Measurements from ENCODE around the gene MYO15A. TPM values are rescaled to one million over a fixed set of nuclear protein-coding genes. Genes with fewer than 3 reads are reported as not detected.

MYO15A gene
- total RNA-seq, 1 experiment from 2014 or later: 2.8 TPM

DNA sequence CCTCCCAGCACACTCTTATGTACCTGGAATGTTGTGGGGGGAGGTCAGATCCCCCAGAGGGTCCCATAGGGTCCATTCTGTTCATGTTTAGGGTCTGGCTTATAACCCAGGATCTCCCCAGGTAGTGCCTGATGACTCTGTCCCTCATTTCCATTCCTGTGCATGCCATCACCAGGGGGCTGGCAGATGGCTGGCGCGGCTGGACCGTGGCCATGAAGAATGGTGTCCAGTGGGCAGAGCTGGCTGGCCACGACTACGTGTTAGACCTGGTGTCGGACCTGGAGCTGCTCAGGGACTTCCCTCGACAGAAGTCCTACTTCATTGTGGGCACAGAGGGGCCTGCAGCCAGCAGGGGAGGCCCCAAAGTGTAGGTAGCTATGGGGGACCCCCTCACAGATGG is 40.0 kb downstream of the MYO15A start:
- ATAC-seq (no peak), DNase-seq (ENCODE audit: low read depth, low spot score) (no peak)
- no TSS peak for BruUV-seq (replicated peaks)
- Histone ChIP-seq H3K9ac (ENCODE audit: low read length) (no peak overlapping the region), H3K4me1 (ENCODE audit: control insufficient read depth in 1 of 2, insufficient read depth in 2 of 2, low read length in 2 of 2) (peaks cover 7 to 13% of the 10 kb centered on the region in 2 experiments; a peak in 3 of 4 replicates), H3K9me3 (ENCODE audit: control insufficient read depth in 1 of 2, insufficient read depth in 1 of 2, low read depth in 1 of 2, low read length in 2 of 2) (no peaks in the 10 kb centered on the region), H3K27ac (ENCODE audit: low read depth, low read length) (no peak overlapping the region), H3K4me3 (replicated peaks in 1 of 2; ENCODE audit: low read depth in 1 of 2, low read length in 2 of 2) (no peak overlapping the region), H3K9me2 (ENCODE audit: insufficient read depth) (no peaks in the 10 kb centered on the region), H3K4me2 (ENCODE audit: low read length) (no peak overlapping the region), H3K79me2 (ENCODE audit: insufficient read depth, low read length) (no peaks in the 10 kb centered on the region), H4K20me1 (ENCODE audit: insufficient read depth) (no peaks in the 10 kb centered on the region), H3K36me3 (ENCODE audit: control insufficient read depth in 1 of 2, insufficient read depth in 2 of 2, low read length in 2 of 2) (no peaks in the 10 kb centered on the region), H2AFZ (ENCODE audit: low read depth, low read length, poor library complexity, severe bottlenecking) (no peak overlapping the region), H3K27me3 (ENCODE audit: insufficient read depth, low read length) (no peaks in the 10 kb centered on the region)
- ChIA-PET CTCF (interaction anchor here (1.6 kb wide), 1 partner anchor 9 kb away, joined by 3 read pairs; no protein-coding TSS in a partner anchor), POLR2A (no interaction called here), RAD21 (ENCODE audit: low non-redundant PET in 1 of 2, low total read pairs in 2 of 2, uncharacterized antibody in 2 of 2, unreplicated experiment in 2 of 2) (no interaction called here)
- intact Hi-C loops (cut with micrococcal nuclease): no loop called here
- TF ChIP-seq JUND (IDR thresholded peaks at IDR 0.05) (no peak), POLR2A (IDR thresholded peaks at IDR 0.05; ENCODE audit: borderline replicate concordance, extremely low read depth, insufficient read depth, insufficient read length) (no peak), SP1 (IDR thresholded peaks at IDR 0.05; ENCODE audit: low read depth) (no peak), ZNF274 (IDR thresholded peaks at IDR 0.05; ENCODE audit: low read depth, low read length) (no peak), YY1 (IDR thresholded peaks at IDR 0.05; ENCODE audit: extremely low read depth, insufficient replicate concordance, low read depth, low read length) (no peak), EGR1 (IDR thresholded peaks at IDR 0.05; ENCODE audit: low read depth) (no peak), CBX3 (IDR thresholded peaks at IDR 0.05; ENCODE audit: low read depth) (no peak), EZH2 (IDR thresholded peaks at IDR 0.05) (no peak), SIN3A (IDR thresholded peaks at IDR 0.05; ENCODE audit: low read depth) (no peak), ELF1 (IDR thresholded peaks at IDR 0.05; ENCODE audit: borderline replicate concordance, low read depth) (no peak), RAD21 (IDR thresholded peaks at IDR 0.05; ENCODE audit: low read depth) (no peak)
- TF ChIP-seq, protein P1, sequence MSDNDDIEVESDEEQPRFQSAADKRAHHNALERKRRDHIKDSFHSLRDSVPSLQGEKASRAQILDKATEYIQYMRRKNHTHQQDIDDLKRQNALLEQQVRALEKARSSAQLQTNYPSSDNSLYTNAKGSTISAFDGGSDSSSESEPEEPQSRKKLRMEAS (IDR thresholded peaks at IDR 0.05): no peak
- TF ChIP-seq, protein P2, sequence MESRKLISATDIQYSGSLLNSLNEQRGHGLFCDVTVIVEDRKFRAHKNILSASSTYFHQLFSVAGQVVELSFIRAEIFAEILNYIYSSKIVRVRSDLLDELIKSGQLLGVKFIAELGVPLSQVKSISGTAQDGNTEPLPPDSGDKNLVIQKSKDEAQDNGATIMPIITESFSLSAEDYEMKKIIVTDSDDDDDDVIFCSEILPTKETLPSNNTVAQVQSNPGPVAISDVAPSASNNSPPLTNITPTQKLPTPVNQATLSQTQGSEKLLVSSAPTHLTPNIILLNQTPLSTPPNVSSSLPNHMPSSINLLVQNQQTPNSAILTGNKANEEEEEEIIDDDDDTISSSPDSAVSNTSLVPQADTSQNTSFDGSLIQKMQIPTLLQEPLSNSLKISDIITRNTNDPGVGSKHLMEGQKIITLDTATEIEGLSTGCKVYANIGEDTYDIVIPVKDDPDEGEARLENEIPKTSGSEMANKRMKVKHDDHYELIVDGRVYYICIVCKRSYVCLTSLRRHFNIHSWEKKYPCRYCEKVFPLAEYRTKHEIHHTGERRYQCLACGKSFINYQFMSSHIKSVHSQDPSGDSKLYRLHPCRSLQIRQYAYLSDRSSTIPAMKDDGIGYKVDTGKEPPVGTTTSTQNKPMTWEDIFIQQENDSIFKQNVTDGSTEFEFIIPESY (IDR thresholded peaks at IDR 0.05; ENCODE audit: extremely low read depth, insufficient replicate concordance, low read length): no peak
- TF ChIP-seq, protein P3, sequence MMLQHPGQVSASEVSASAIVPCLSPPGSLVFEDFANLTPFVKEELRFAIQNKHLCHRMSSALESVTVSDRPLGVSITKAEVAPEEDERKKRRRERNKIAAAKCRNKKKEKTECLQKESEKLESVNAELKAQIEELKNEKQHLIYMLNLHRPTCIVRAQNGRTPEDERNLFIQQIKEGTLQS (IDR thresholded peaks at IDR 0.05): no peak

All from HCT116 (cell line).